HG02884 (cell line): ENCODE data around the gene AANAT.

Source experiments
- ATAC-seq: cut with Tn5 transposase; IDR thresholded peaks from one replicate; pipeline ENCODE4 v1.9.1; 2021; ENCODE audit warnings: mild to moderate bottlenecking, moderate library complexity; ENCODE audit not compliant: unreplicated experiment

Gene AANAT

GRCh38 chr17:76485569-76485968, 18.2 kb downstream of the AANAT start:
- no peak for ATAC-seq

GRCh38 chr17:76487451-76488192, 20.2 kb downstream of the AANAT start:
- ATAC-seq: no peak

GRCh38 chr17:76490112-76490710, 22.8 kb downstream of the AANAT start:
- ATAC-seq: no peak

GRCh38 chr17:76491271-76492122, 24.1 kb downstream of the AANAT start:
- no peak for ATAC-seq

GRCh38 chr17:76492123-76492988, 25.0 kb downstream of the AANAT start:
- ATAC-seq: no peak

- no peak for ATAC-seq
These were observed 25.6 kb downstream of the AANAT start for GRCh38 chr17:76492989-76493501.

GRCh38 chr17:76493505-76494167, 26.2 kb downstream of the AANAT start:
- no peak for ATAC-seq

- no peak for ATAC-seq
These were observed 28.4 kb downstream of the AANAT start for GRCh38 chr17:76495663-76496400.

GRCh38 chr17:76496464-76496863, 29.1 kb downstream of the AANAT start:
- ATAC-seq: no peak

- ATAC-seq: no peak
These were observed 30.2 kb downstream of the AANAT start for GRCh38 chr17:76497699-76497978.

GRCh38 chr17:76497979-76498875, 30.8 kb downstream of the AANAT start:
- no peak for ATAC-seq

- ATAC-seq: no peak
These were observed 31.5 kb downstream of the AANAT start for GRCh38 chr17:76498876-76499251.

- ATAC-seq: no peak
These were observed 31.9 kb downstream of the AANAT start for GRCh38 chr17:76499267-76499667.

GRCh38 chr17:76500074-76500746, 32.8 kb downstream of the AANAT start:
- ATAC-seq: no peak

- ATAC-seq: no peak
These were observed 33.3 kb downstream of the AANAT start for GRCh38 chr17:76500747-76501017.

- peak; percentile 71 for ATAC-seq
These were observed 33.8 kb downstream of the AANAT start, which contains the start of gene RHBDF2 for GRCh38 chr17:76501018-76501826. Gene RHBDF2, minus strand, starts transcription at chr17:76501423. Its CDS starts 19,899 bp downstream, at chr17:76481524.

- no peak for ATAC-seq
These were observed 34.5 kb downstream of the AANAT start for GRCh38 chr17:76501827-76502307.
